Measurements from ENCODE around the gene COL9A3. TPM values are rescaled to one million over a fixed set of nuclear protein-coding genes. Genes with fewer than 3 reads are reported as not detected.
A peak's percentile ranks its signal among the peaks of the same experiment; 100 is the strongest.

The COL9A3 gene
- total RNA-seq, 4 donors from 2014 or later, result 8.8 to 29.9 (median 14.3) TPM

GRCh38 chr20:62770111-62770910 lies 46.5 kb upstream of the COL9A3 start:
- Histone ChIP-seq H3K9me3 (no peaks in the 10 kb centered on the region), H3K36me3 (no peaks in the 10 kb centered on the region), H3K4me1 (peaks cover 0 to 38% (median 3%) of the 10 kb centered on the region in 3 donors), H3K4me3 (no peak overlapping the region), H3K27ac (no peak overlapping the region), H3K27me3 (peaks cover 48% of the 10 kb centered on the region)
- no peak for ATAC-seq
- TF ChIP-seq POLR2A (IDR thresholded peaks at IDR 0.05), result no peak
- TF ChIP-seq POLR2AphosphoS5 (IDR thresholded peaks at IDR 0.05), result no peak
- TF ChIP-seq EP300 (IDR thresholded peaks at IDR 0.05), result no peak
- no peak for TF ChIP-seq CTCF (IDR thresholded peaks at IDR 0.05)
- WGBS, 2 donors (ENCODE audit: low coverage in 1 of 2), result 100% methylated on average over 3 to 4 of the region's 20 CpGs

- TF ChIP-seq EP300 (IDR thresholded peaks at IDR 0.05) (no peak), POLR2AphosphoS5 (IDR thresholded peaks at IDR 0.05) (no peak), CTCF (IDR thresholded peaks at IDR 0.05) (no peak), POLR2A (IDR thresholded peaks at IDR 0.05) (no peak)
- H3K27ac ChIP-seq, result no peak overlapping the region
- WGBS, 2 donors (ENCODE audit: low coverage in 1 of 2), result no CpG with 5 or more reads among the region's 14 CpGs
These were observed 45.9 kb upstream of the COL9A3 start for GRCh38 chr20:62770916-62771315.

GRCh38 chr20:62771396-62772102 lies 45.3 kb upstream of the COL9A3 start:
- Histone ChIP-seq H3K27ac (no peak overlapping the region), H3K36me3 (no peaks in the 10 kb centered on the region), H3K27me3 (peaks cover 42% of the 10 kb centered on the region), H3K4me3 (no peak overlapping the region), H3K4me1 (peaks cover 0 to 38% (median 3%) of the 10 kb centered on the region in 3 donors), H3K9me3 (no peaks in the 10 kb centered on the region)
- no peak for TF ChIP-seq CTCF (IDR thresholded peaks at IDR 0.05)
- no peak for TF ChIP-seq POLR2A (IDR thresholded peaks at IDR 0.05)
- TF ChIP-seq POLR2AphosphoS5 (IDR thresholded peaks at IDR 0.05), result no peak
- TF ChIP-seq EP300 (IDR thresholded peaks at IDR 0.05), result no peak
- ATAC-seq, result no peak
- WGBS, 2 donors (ENCODE audit: low coverage in 1 of 2), result 40 to 82% methylated on average over 2 to 6 of the region's 25 CpGs

More at GRCh38 chr20:62770916-62771315, 45.9 kb upstream of the COL9A3 start:
- ATAC-seq, result no peak
- H3K9me3 ChIP-seq, result no peaks in the 10 kb centered on the region
- peaks cover 43% of the 10 kb centered on the region for H3K27me3 ChIP-seq
- H3K4me1 ChIP-seq, result peaks cover 0 to 38% (median 3%) of the 10 kb centered on the region in 3 donors
- H3K4me3 ChIP-seq, result no peak overlapping the region
- H3K36me3 ChIP-seq, result no peaks in the 10 kb centered on the region

- peaks cover 0 to 38% (median 3%) of the 10 kb centered on the region in 3 donors for H3K4me1 ChIP-seq
- no peak overlapping the region for H3K27ac ChIP-seq
- H3K36me3 ChIP-seq, result no peaks in the 10 kb centered on the region
- ATAC-seq, result no peak
- WGBS, 2 donors (ENCODE audit: low coverage in 1 of 2), result 93 to 95% methylated on average over 8 to 12 of the region's 23 CpGs
- TF ChIP-seq POLR2A (IDR thresholded peaks at IDR 0.05), result no peak
- H3K27me3 ChIP-seq, result peaks cover 35% of the 10 kb centered on the region
- H3K9me3 ChIP-seq, result no peaks in the 10 kb centered on the region
- no peak overlapping the region for H3K4me3 ChIP-seq
These were observed 44.7 kb upstream of the COL9A3 start for GRCh38 chr20:62772103-62772611.

GRCh38 chr20:62772619-62772989 lies 44.2 kb upstream of the COL9A3 start:
- WGBS, 2 donors (ENCODE audit: low coverage in 1 of 2), result 62 to 80% methylated on average over 3 to 6 of the region's 11 CpGs
- TF ChIP-seq EP300 (IDR thresholded peaks at IDR 0.05) (no peak), POLR2A (IDR thresholded peaks at IDR 0.05) (no peak), CTCF (IDR thresholded peaks at IDR 0.05) (no peak), POLR2AphosphoS5 (IDR thresholded peaks at IDR 0.05) (no peak)
- Histone ChIP-seq H3K27ac (peak overlapping the region in 1 of 4 donors; percentile 61), H3K4me1 (peaks cover 0 to 38% (median 3%) of the 10 kb centered on the region in 3 donors), H3K36me3 (no peaks in the 10 kb centered on the region), H3K27me3 (peaks cover 37% of the 10 kb centered on the region), H3K9me3 (no peaks in the 10 kb centered on the region), H3K4me3 (no peak overlapping the region)
- ATAC-seq, result no peak
